A549 (cell line): Measurements from ENCODE around the gene SLC7A6OS.

Experiments used
- CEBPB ChIP-seq, 2 experiments: fragments of >200 bp in 1 of 2; sonication (Bioruptor Twin) in 1 of 2; formaldehyde crosslinking in 1 of 2; IDR thresholded peaks; 2 replicates each; pipeline ENCODE4 v1.6.1; 2012 to 2016
- CHD4 ChIP-seq: fragments of 200-600 bp; sonication (generic); IDR thresholded peaks from 2 replicates; pipeline ENCODE4 v1.6.1; 2016; ENCODE audit warnings: antibody characterized with exemption, mild to moderate bottlenecking, borderline replicate concordance
- EP300 ChIP-seq, 2 experiments: fragments of >200 bp; sonication (Bioruptor Twin); formaldehyde crosslinking; IDR thresholded peaks; 2 replicates in 1 of 2; 3 replicates in 1 of 2; pipeline ENCODE4 v1.6.1; 2016 to 2017
- HDAC2 ChIP-seq: fragments of 200-600 bp; sonication (generic); IDR thresholded peaks from 2 replicates; pipeline ENCODE4 v1.6.1; 2016
- TF ChIP-seq, protein P1 (sequence below): fragments of >200 bp; sonication (Bioruptor Twin); formaldehyde crosslinking; IDR thresholded peaks from 3 replicates; pipeline ENCODE4 v1.5.1; 2016

DNA sequence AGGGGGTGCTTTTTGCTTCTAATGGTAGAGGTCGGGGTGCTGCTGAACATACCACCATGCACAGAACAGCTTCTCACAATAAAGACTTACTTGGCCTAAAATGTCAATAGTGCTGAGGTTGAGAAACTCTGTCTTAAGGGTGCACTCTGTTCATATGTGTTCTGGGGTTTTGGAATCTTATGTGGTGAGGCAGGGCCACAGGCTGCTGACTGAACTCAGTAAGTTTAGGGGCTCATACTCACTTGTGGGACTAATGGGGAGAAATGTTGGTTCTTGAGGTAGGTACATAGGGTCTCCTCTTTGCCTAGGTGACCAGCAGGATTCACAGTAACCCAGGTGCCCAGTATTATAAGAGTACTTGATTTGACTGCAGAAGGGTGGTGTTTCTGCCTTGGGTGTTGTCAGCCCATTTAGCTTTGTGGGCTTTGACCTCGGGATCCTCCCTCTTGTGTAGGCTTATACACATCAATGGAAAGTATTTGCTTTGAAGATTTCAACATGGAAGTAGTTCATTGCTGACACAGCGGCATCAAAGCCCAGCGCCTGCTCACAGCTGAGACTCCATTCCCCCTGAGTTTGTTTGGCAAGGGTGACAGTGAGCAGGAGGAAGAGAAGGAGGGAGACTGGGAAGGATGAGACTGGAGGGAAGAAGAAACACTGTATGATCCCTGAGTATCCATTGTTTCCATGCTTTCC lies 29.2 kb downstream of the SLC7A6OS start:
- TF ChIP-seq EP300 (IDR thresholded peaks at IDR 0.05) (no peak), CHD4 (no peak), HDAC2 (no peak), CEBPB (IDR thresholded peaks at IDR 0.05) (no peak)
- TF ChIP-seq, protein P1, sequence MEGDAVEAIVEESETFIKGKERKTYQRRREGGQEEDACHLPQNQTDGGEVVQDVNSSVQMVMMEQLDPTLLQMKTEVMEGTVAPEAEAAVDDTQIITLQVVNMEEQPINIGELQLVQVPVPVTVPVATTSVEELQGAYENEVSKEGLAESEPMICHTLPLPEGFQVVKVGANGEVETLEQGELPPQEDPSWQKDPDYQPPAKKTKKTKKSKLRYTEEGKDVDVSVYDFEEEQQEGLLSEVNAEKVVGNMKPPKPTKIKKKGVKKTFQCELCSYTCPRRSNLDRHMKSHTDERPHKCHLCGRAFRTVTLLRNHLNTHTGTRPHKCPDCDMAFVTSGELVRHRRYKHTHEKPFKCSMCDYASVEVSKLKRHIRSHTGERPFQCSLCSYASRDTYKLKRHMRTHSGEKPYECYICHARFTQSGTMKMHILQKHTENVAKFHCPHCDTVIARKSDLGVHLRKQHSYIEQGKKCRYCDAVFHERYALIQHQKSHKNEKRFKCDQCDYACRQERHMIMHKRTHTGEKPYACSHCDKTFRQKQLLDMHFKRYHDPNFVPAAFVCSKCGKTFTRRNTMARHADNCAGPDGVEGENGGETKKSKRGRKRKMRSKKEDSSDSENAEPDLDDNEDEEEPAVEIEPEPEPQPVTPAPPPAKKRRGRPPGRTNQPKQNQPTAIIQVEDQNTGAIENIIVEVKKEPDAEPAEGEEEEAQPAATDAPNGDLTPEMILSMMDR = no peak
